DOHH2 (cell line): Measurements from ENCODE around the gene GNPDA1.

Experiments used
- H3F3A ChIP-seq: fragments of 200-600 bp; sonication (generic), shearing (Covaris generic); 2 replicates; pipeline ENCODE4 v1.6.0; 2016; ENCODE audit warnings: antibody characterized with exemption, mild to moderate bottlenecking; ENCODE audit not compliant: control insufficient read depth, insufficient read depth
- H3K27ac ChIP-seq: fragments of 200-600 bp; sonication (generic); 2 replicates; pipeline ENCODE4 v1.5.1; 2014; ENCODE audit warnings: low read depth, mild to moderate bottlenecking, low read length, moderate library complexity
- H3K27me3 ChIP-seq: fragments of 200-600 bp; sonication (generic); 2 replicates; pipeline ENCODE4 v1.6.1; 2014; ENCODE audit warnings: mild to moderate bottlenecking, low read length, mixed read lengths; ENCODE audit not compliant: control insufficient read depth
- H3K36me3 ChIP-seq: fragments of 200-600 bp; sonication (generic); 2 replicates; pipeline ENCODE4 v1.6.1; 2014; ENCODE audit warnings: mild to moderate bottlenecking, low read length, moderate library complexity, mixed read lengths; ENCODE audit not compliant: control insufficient read depth
- H3K4me1 ChIP-seq: fragments of 200-600 bp; sonication (generic); 2 replicates; pipeline ENCODE4 v1.6.1; 2014; ENCODE audit warnings: mild to moderate bottlenecking, low read length, mixed read lengths; ENCODE audit not compliant: control insufficient read depth
- H3K4me2 ChIP-seq: fragments of 200-600 bp; sonication (generic); 2 replicates; pipeline ENCODE4 v1.6.0; 2014; ENCODE audit warnings: mild to moderate bottlenecking, low read length, moderate library complexity
- H3K4me3 ChIP-seq: fragments of 200-600 bp; sonication (generic); 2 replicates; pipeline ENCODE4 v1.5.1; 2014; ENCODE audit warnings: mild to moderate bottlenecking, low read length, mixed read lengths
- H3K79me2 ChIP-seq: fragments of 200-600 bp; sonication (generic); 2 replicates; pipeline ENCODE4 v1.6.1; 2014; ENCODE audit warnings: mild to moderate bottlenecking, low read length, mixed read lengths; ENCODE audit not compliant: control insufficient read depth
- H3K9me2 ChIP-seq: fragments of 200-600 bp; sonication (generic); replicated peaks from 2 replicates; pipeline ENCODE4 v1.6.1; 2014; ENCODE audit warnings: mild to moderate bottlenecking, low read length, mixed read lengths; ENCODE audit not compliant: control insufficient read depth
- H3K9me3 ChIP-seq: fragments of 200-600 bp; sonication (generic); 2 replicates; pipeline ENCODE4 v1.6.1; 2014; ENCODE audit warnings: antibody characterized with exemption, low read length, mixed read lengths; ENCODE audit not compliant: control insufficient read depth, insufficient read depth
- H4K20me1 ChIP-seq: fragments of 200-600 bp; sonication (generic); 2 replicates; pipeline ENCODE4 v1.6.0; 2014; ENCODE audit warnings: low read depth, mild to moderate bottlenecking, antibody characterized with exemption, low read length, moderate library complexity; ENCODE audit not compliant: control insufficient read depth, insufficient read depth
- CTCF ChIP-seq: fragments of 200-600 bp; sonication (generic); IDR thresholded peaks from one replicate; pipeline ENCODE4 v1.5.1; 2014; ENCODE audit warnings: antibody characterized with exemption, mild to moderate bottlenecking, low read depth, low read length; ENCODE audit not compliant: poor library complexity, severe bottlenecking
- EZH2phosphoT487 ChIP-seq: fragments of 200-600 bp; sonication (generic); IDR thresholded peaks from 2 replicates; pipeline ENCODE4 v1.6.1; 2017; ENCODE audit warnings: borderline replicate concordance, mild to moderate bottlenecking, antibody characterized with exemption, low read length, moderate library complexity, mixed read lengths

The GNPDA1 gene

DNA sequence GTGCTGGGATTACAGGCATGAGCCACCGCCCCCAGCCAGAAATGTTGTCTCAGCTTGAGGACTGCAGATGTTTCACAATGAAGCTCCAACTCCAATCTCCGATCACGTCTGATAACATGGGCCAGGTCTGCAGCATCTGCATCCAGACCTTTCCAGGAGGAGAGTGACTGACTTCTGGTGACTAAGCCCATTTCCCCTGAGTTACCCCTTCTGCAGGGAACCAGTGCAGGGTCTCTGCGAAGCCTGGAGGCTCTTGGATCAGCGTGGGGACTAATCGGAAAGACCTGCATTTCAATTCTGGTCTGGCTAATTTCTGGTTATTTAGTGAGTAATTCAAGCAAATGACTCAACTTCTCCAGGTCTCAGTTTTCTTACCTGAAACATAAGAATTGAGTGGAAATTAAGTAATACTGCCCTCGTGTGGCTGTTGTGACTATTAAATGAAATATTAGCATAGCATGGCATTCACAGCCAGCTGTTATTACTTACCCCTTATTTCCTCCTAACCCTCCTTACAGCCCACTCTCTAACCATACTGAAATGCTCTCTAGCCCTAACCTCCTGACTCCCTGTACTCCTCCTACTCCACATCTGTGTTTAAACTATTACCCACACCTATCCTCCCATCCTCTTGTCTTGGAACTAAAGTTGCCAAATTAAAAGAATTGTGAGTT, 2.2 kb upstream of the GNPDA1 start:
- peak overlapping the region; percentile 57 for H3K4me2 ChIP-seq

GRCh38 chr5:142013734-142014521, 1.1 kb upstream of the GNPDA1 start:
- Histone ChIP-seq H3F3A (peaks cover 10% of the 10 kb centered on the region; the same call in 1 of the 2 replicates), H3K36me3 (no peaks in the 10 kb centered on the region), H3K79me2 (no peaks in the 10 kb centered on the region), H4K20me1 (no peaks in the 10 kb centered on the region), H3K4me2 (no peak overlapping the region; the same call in 1 of the 2 replicates), H3K27ac (no peak overlapping the region), H3K9me2 (no peaks in the 10 kb centered on the region), H3K9me3 (no peaks in the 10 kb centered on the region), H3K27me3 (peaks cover 31% of the 10 kb centered on the region), H3K4me1 (peaks cover 54% of the 10 kb centered on the region), H3K4me3 (peak overlapping the region; percentile 70; the same call in 1 of the 2 replicates)
- TF ChIP-seq EZH2phosphoT487 (no peak), CTCF (no peak)

More for the DNA sequence above, 2.2 kb upstream of the GNPDA1 start:
- Histone ChIP-seq H4K20me1 (no peaks in the 10 kb centered on the region), H3K4me3 (no peak overlapping the region; the same call in 1 of the 2 replicates), H3K36me3 (no peaks in the 10 kb centered on the region), H3K4me1 (peaks cover 54% of the 10 kb centered on the region), H3K27ac (no peak overlapping the region), H3K79me2 (no peaks in the 10 kb centered on the region), H3F3A (peaks cover 10% of the 10 kb centered on the region; the same call in 1 of the 2 replicates), H3K9me3 (no peaks in the 10 kb centered on the region), H3K9me2 (no peaks in the 10 kb centered on the region), H3K27me3 (peaks cover 33% of the 10 kb centered on the region)
- peak; percentile 72 for TF ChIP-seq CTCF
- no peak for TF ChIP-seq EZH2phosphoT487

DNA sequence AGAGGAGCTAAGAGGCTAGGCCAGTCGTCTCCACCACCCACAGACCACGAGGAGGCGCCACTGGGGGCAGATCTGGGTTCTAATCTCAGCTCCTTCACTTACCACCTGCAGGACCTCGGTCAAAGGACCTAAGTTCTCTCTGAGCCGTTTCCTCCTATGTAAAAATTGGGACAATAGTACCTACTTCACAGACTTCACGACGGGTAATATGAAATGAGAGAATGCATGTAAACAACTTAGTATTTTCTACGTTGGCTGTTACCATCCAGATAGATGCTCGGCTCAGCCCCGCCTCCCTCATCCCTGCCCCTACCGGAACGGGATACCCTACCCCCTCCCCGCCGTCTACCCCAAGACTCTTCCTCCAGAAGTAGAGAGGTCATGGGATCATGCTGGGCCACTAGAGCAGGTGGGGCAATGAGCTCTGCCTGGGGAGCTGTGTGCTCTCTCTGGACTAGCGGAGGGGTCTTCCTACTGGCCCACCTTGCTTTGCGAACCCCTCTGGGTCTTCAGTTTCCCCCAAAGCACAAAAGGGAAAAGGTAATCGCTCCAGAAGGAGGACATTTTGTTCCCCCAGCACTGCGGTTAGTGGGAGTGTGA, 541 bp downstream of the GNPDA1 start:
- Histone ChIP-seq H3K9me2 (no peaks in the 10 kb centered on the region), H3F3A (peaks cover 10% of the 10 kb centered on the region; the same call in 1 of the 2 replicates), H4K20me1 (no peaks in the 10 kb centered on the region), H3K4me2 (peak overlapping the region; percentile 71), H3K36me3 (no peaks in the 10 kb centered on the region), H3K4me3 (peak overlapping the region; percentile 70), H3K9me3 (no peaks in the 10 kb centered on the region), H3K27me3 (peaks cover 28% of the 10 kb centered on the region), H3K79me2 (no peaks in the 10 kb centered on the region), H3K27ac (no peak overlapping the region), H3K4me1 (peaks cover 38% of the 10 kb centered on the region)
- no peak for TF ChIP-seq EZH2phosphoT487
- peak; percentile 77 for TF ChIP-seq CTCF
